ENCODE data around the gene ZFHX2. TPM values are rescaled to one million over a fixed set of nuclear protein-coding genes. Genes with fewer than 3 reads are reported as not detected.

Gene ZFHX2
- total and polyA plus RNA-seq, 2 of the 13 experiments (the other 11 are each of a cell fraction or from before 2014, with no cell fraction given): 0.17 to 0.44 TPM

DNA sequence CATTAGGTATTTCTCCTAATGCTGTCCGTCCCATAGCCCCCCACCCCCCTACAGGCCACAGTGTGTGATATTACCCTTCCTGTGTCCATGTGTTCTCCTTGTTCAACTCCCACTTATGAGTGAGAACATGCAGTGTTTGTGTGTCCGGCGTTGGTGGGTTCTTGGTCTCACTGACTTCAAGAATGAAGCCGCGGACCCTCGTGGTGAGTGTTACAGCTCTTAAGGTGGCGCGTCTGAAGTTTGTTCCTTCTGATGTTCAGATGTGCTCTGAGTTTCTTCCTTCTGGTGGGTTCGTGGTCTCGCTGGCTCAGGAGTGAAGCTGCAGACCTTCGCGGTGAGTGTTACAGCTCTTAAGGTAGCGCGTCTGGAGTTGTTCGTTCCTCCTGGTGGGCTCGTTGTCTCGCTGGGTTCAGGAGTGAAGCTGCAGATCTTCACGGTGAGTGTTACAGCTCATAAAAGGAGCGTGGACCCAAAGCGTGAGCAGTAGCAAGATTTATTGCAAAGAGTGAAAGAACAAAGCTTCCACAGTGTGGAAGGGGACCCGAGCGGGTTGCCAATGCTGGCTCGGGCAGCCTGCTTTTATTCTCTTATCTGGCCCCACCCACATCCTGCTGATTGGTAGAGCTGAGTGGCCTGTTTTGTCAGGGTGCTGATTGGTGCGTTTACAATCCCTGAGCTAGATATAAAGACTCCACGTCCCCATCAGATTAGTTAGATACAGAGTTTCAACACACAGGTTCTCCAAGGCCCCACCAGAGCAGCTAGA lies 32.4 kb upstream of the ZFHX2 start (continued):
- TF ChIP-seq HNF1B (CRISPR knock-in tag; IDR thresholded peaks at IDR 0.05) (peak; percentile 87; the same call in 1 of the 2 replicates), ZNF446 (CRISPR knock-in tag; IDR thresholded peaks at IDR 0.05) (peak; percentile 90), MEIS2 (CRISPR knock-in tag; IDR thresholded peaks at IDR 0.05) (peak; percentile 60), SRSF4 (IDR thresholded peaks at IDR 0.05; ENCODE audit: low read depth, low read length, poor library complexity, severe bottlenecking) (peak; percentile 23), BHLHE40 (IDR thresholded peaks at IDR 0.05; ENCODE audit: low read length) (peak; percentile 4; the same call in 1 of the 2 replicates), ZNF7 (CRISPR knock-in tag; IDR thresholded peaks at IDR 0.05) (peak; percentile 71), ZNF430 (CRISPR knock-in tag; IDR thresholded peaks at IDR 0.05) (peak; percentile 99), ZSCAN21 (CRISPR knock-in tag; IDR thresholded peaks at IDR 0.05; ENCODE audit: borderline replicate concordance) (peak; percentile 99), ZNF782 (CRISPR knock-in tag; IDR thresholded peaks at IDR 0.05; ENCODE audit: borderline replicate concordance) (peak; percentile 97; the same call in 1 of the 2 replicates), SP5 (CRISPR knock-in tag; IDR thresholded peaks at IDR 0.05; ENCODE audit: borderline replicate concordance, low read depth) (0 out of 2 replicates have a peak, but pooled peaks have one; percentile 34), KAT8 (CRISPR knock-in tag; IDR thresholded peaks at IDR 0.05) (peak; percentile 85), ATF2 (CRISPR knock-in tag; IDR thresholded peaks at IDR 0.05) (peak; percentile 44; the same call in 1 of the 2 replicates), PAF1 (CRISPR knock-in tag; IDR thresholded peaks at IDR 0.05) (peak; percentile 96; the same call in 1 of the 2 replicates), IRX3 (CRISPR knock-in tag; IDR thresholded peaks at IDR 0.05; ENCODE audit: borderline replicate concordance, low read depth) (peak; percentile 99), ZFP91 (CRISPR knock-in tag; IDR thresholded peaks at IDR 0.05; ENCODE audit: borderline replicate concordance) (peak; percentile 78; the same call in 1 of the 2 replicates), ZFP62 (CRISPR knock-in tag; IDR thresholded peaks at IDR 0.05) (peak; percentile 67; the same call in 1 of the 2 replicates), ZNF850 (CRISPR knock-in tag; conservative IDR thresholded peaks at IDR 0.05) (0 out of 2 replicates have a peak, but pooled peaks have one; percentile 41)
- TF ChIP-seq, protein P1, sequence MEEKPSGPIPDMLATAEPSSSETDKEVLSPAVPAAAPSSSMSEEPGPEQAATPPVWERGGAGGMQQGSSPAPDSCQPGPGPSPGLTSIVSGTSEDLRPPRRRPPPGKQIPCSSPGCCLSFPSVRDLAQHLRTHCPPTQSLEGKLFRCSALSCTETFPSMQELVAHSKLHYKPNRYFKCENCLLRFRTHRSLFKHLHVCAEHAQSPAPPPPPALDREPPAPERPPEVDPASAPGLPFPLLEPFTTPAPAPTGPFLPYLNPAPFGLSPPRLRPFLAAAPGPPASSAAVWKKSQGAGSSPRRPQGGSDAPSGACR (CRISPR knock-in tag; IDR thresholded peaks at IDR 0.05): peak; percentile 100
- TF ChIP-seq, protein P2, sequence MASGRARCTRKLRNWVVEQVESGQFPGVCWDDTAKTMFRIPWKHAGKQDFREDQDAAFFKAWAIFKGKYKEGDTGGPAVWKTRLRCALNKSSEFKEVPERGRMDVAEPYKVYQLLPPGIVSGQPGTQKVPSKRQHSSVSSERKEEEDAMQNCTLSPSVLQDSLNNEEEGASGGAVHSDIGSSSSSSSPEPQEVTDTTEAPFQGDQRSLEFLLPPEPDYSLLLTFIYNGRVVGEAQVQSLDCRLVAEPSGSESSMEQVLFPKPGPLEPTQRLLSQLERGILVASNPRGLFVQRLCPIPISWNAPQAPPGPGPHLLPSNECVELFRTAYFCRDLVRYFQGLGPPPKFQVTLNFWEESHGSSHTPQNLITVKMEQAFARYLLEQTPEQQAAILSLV (CRISPR knock-in tag; IDR thresholded peaks at IDR 0.05; ENCODE audit: borderline replicate concordance): peak; percentile 89
- TF ChIP-seq, protein P3, sequence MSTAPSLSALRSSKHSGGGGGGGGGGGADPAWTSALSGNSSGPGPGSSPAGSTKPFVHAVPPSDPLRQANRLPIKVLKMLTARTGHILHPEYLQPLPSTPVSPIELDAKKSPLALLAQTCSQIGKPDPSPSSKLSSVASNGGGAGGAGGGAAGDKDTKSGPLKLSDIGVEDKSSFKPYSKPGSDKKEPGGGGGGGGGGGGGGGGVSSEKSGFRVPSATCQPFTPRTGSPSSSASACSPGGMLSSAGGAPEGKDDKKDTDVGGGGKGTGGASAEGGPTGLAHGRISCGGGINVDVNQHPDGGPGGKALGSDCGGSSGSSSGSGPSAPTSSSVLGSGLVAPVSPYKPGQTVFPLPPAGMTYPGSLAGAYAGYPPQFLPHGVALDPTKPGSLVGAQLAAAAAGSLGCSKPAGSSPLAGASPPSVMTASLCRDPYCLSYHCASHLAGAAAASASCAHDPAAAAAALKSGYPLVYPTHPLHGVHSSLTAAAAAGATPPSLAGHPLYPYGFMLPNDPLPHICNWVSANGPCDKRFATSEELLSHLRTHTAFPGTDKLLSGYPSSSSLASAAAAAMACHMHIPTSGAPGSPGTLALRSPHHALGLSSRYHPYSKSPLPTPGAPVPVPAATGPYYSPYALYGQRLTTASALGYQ (CRISPR knock-in tag; IDR thresholded peaks at IDR 0.05): peak; percentile 64; the same call in 1 of the 2 replicates

Data from HepG2 (cell line).